Cerebellar cortex (tissue), 1 donor: ENCODE measurements around the gene RPS18.

ENCODE experiments used
- DNase-seq: peaks from one replicate; pipeline ENCODE4 v3.0.0-alpha.2; 2015; ENCODE audit warnings: low spot score

RPS18 gene

GRCh38 chr6:33289784-33290315, 18.0 kb downstream of the RPS18 start:
- DNase-seq, result no peak

- DNase-seq, result no peak
These were observed 18.6 kb downstream of the RPS18 start for GRCh38 chr6:33290459-33290858.

- DNase-seq, result no peak
These were observed 21.3 kb downstream of the RPS18 start for GRCh38 chr6:33292996-33293682.

GRCh38 chr6:33294086-33294823, 22.4 kb downstream of the RPS18 start:
- DNase-seq, result no peak

GRCh38 chr6:33295621-33296369, 23.9 kb downstream of the RPS18 start:
- DNase-seq, result no peak

GRCh38 chr6:33296797-33297405, 25.0 kb downstream of the RPS18 start:
- DNase-seq, result no peak

GRCh38 chr6:33297406-33297955, 25.6 kb downstream of the RPS18 start:
- peak; percentile 54 for DNase-seq

GRCh38 chr6:33297956-33298772, 26.3 kb downstream of the RPS18 start:
- DNase-seq, result peak; percentile 87

- peak; percentile 36 for DNase-seq
These were observed 26.9 kb downstream of the RPS18 start, which contains the start of gene RGL2 for GRCh38 chr6:33298773-33299236. Gene RGL2, minus strand, starts transcription at chr6:33298942. Its CDS starts 332 bp downstream, at chr6:33298610.

GRCh38 chr6:33299237-33299944, 27.5 kb downstream of the RPS18 start:
- DNase-seq, result peak; percentile 93

GRCh38 chr6:33301877-33302276, 30.0 kb downstream of the RPS18 start:
- no peak for DNase-seq

- no peak for DNase-seq
These were observed 32.3 kb downstream of the RPS18 start for GRCh38 chr6:33304216-33304615.

- DNase-seq, result no peak
These were observed 33.2 kb downstream of the RPS18 start for GRCh38 chr6:33305052-33305451.

- DNase-seq, result no peak
These were observed 34.5 kb downstream of the RPS18 start for GRCh38 chr6:33306356-33306755.

- DNase-seq, result peak; percentile 97
These were observed 40.7 kb downstream of the RPS18 start for GRCh38 chr6:33312361-33313104.

GRCh38 chr6:33313105-33313708, 41.3 kb downstream of the RPS18 start:
- peak; percentile 32 for DNase-seq

- DNase-seq, result peak; percentile 58
These were observed 42.0 kb downstream of the RPS18 start, which contains the start of gene TAPBP for GRCh38 chr6:33313709-33314514. Gene TAPBP, minus strand, starts transcription at chr6:33314078. Its CDS starts 37 bp downstream, at chr6:33314041.

GRCh38 chr6:33314515-33314942, 42.7 kb downstream of the RPS18 start:
- DNase-seq, result peak; percentile 70
